Measurements from ENCODE around the gene DCAF8.

DCAF8 gene

DNA sequence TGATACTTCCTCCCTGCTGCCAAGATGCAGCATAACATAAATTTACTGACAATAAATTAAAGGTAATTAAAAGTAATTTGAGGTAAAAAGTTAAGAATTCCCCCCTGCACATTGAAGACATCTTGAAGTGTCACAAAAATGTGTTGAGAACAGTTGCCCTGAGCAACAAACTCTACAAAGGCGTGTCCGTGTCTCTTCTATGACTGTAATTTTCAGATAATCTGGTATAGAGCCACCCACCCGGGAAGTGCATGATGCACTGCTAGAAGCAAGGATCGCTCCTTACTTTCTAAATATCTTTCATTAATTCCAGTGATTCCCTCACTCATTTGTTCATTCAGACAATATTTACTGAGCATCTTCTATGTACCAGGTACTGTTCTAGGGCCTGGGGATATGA, 83.0 kb downstream of the DCAF8 start:
- no peak for DNase-seq (ENCODE audit: low read depth)
- no peak overlapping the region for H3K4me3 ChIP-seq (ENCODE audit: low read depth, low read length)
- TF ChIP-seq, protein P1, sequence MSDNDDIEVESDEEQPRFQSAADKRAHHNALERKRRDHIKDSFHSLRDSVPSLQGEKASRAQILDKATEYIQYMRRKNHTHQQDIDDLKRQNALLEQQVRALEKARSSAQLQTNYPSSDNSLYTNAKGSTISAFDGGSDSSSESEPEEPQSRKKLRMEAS (IDR thresholded peaks at IDR 0.05; ENCODE audit: low read depth, low read length), result no peak
- TF ChIP-seq, protein P2, sequence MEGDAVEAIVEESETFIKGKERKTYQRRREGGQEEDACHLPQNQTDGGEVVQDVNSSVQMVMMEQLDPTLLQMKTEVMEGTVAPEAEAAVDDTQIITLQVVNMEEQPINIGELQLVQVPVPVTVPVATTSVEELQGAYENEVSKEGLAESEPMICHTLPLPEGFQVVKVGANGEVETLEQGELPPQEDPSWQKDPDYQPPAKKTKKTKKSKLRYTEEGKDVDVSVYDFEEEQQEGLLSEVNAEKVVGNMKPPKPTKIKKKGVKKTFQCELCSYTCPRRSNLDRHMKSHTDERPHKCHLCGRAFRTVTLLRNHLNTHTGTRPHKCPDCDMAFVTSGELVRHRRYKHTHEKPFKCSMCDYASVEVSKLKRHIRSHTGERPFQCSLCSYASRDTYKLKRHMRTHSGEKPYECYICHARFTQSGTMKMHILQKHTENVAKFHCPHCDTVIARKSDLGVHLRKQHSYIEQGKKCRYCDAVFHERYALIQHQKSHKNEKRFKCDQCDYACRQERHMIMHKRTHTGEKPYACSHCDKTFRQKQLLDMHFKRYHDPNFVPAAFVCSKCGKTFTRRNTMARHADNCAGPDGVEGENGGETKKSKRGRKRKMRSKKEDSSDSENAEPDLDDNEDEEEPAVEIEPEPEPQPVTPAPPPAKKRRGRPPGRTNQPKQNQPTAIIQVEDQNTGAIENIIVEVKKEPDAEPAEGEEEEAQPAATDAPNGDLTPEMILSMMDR (IDR thresholded peaks at IDR 0.05; ENCODE audit: low read depth, low read length), result no peak
- TF ChIP-seq MYC (IDR thresholded peaks at IDR 0.05; ENCODE audit: low read depth, low read length) (no peak), POLR2A (IDR thresholded peaks at IDR 0.05; ENCODE audit: extremely low read depth, insufficient read length) (no peak)

DNA sequence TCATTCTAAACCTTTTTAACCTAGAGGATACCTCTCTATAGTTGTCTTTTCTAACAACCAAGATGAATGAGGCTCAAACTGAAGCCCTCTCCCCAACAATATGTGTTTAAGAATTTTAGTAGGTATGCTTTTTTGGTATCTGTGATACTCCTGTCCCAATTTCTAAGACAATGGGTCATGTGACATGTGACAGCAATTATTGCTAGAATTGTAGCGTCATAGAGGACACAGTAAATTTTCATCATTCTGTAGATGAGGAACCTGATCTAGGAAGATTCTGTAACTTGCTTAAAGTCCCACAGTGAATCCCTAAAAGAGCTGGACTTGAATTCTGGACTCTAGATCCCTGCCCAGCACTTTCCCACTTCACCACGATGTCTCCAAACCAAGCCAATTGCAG, 83.6 kb downstream of the DCAF8 start:
- DNase-seq (ENCODE audit: low read depth), result no peak
- H3K4me3 ChIP-seq (ENCODE audit: low read depth, low read length), result no peak overlapping the region
- TF ChIP-seq POLR2A (IDR thresholded peaks at IDR 0.05; ENCODE audit: extremely low read depth, insufficient read length) (no peak), MYC (IDR thresholded peaks at IDR 0.05; ENCODE audit: low read depth, low read length) (no peak)
- TF ChIP-seq, protein P1 (IDR thresholded peaks at IDR 0.05; ENCODE audit: low read depth, low read length), result no peak
- TF ChIP-seq, protein P2 (IDR thresholded peaks at IDR 0.05; ENCODE audit: low read depth, low read length), result no peak

DNA sequence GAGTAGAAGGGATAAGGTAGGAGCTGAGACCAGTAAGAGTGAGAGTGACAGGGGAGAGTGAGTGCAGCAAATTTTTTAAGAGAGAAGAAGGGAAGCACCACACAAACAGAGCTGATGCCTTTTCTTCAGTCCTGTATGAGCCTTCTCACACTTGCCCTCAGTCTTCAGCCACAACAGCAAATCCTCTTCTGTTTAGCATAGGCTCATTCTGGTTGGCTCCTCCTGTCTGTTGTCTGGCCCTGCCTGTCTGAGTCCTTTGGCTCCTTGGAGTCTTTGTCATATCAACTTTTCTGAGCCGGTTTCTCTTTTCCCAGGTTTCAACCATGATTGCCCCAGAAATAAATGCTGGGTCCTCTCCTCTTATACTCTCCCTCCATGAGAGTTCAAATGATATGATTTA, 84.7 kb downstream of the DCAF8 start:
- DNase-seq (ENCODE audit: low read depth), result no peak
- TF ChIP-seq, protein P1 (IDR thresholded peaks at IDR 0.05; ENCODE audit: low read depth, low read length), result no peak
- TF ChIP-seq MYC (IDR thresholded peaks at IDR 0.05; ENCODE audit: low read depth, low read length), result no peak
- no peak for TF ChIP-seq POLR2A (IDR thresholded peaks at IDR 0.05; ENCODE audit: extremely low read depth, insufficient read length)
- TF ChIP-seq, protein P2 (IDR thresholded peaks at IDR 0.05; ENCODE audit: low read depth, low read length), result no peak
- H3K4me3 ChIP-seq (ENCODE audit: low read depth, low read length), result no peak overlapping the region

DNA sequence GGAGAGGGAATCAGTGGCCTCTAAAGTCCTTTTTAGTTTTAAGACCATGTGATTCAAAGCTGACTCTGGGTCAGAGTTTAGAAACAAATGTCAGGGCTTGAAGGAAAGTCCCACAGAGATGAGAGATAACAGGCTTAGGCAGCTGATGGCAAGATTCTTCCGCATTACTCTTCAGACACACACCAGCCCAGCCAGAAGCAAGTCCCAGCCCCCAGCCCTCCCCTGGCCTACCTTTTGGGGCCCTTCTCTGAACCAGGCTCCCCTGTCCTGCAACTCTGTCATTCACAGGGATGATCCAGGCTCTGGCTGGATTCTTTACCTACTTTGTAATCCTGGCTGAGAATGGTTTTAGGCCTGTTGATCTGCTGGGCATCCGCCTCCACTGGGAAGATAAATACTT, 85.1 kb downstream of the DCAF8 start:
- TF ChIP-seq, protein P1 (IDR thresholded peaks at IDR 0.05; ENCODE audit: low read depth, low read length), result no peak
- TF ChIP-seq POLR2A (IDR thresholded peaks at IDR 0.05; ENCODE audit: extremely low read depth, insufficient read length) (no peak), MYC (IDR thresholded peaks at IDR 0.05; ENCODE audit: low read depth, low read length) (no peak)
- TF ChIP-seq, protein P2 (IDR thresholded peaks at IDR 0.05; ENCODE audit: low read depth, low read length), result no peak
- H3K4me3 ChIP-seq (ENCODE audit: low read depth, low read length), result no peak overlapping the region
- DNase-seq (ENCODE audit: low read depth), result no peak

DNA sequence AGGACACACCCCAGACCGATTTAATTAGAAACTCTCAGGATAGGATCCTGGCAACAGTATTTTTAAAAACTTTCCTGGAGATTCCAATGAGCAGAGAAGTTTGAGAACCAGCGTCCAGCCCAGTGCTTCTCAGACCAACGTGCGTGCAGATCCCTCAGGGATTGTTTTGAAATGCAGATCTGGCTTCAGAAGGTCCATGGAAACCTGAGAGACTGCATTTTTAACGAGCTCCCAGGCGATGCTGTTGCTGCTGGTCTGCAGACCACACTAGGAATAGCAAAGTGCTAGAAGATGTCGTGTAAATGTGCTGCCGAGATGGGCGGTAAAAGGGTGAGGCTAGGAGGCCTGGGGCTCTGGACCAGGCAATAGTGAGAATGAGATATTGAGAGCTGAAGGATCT, 90.4 kb downstream of the DCAF8 start:
- H3K4me3 ChIP-seq (ENCODE audit: low read depth, low read length), result no peak overlapping the region
- TF ChIP-seq, protein P2 (IDR thresholded peaks at IDR 0.05; ENCODE audit: low read depth, low read length), result no peak
- TF ChIP-seq MYC (IDR thresholded peaks at IDR 0.05; ENCODE audit: low read depth, low read length), result no peak
- TF ChIP-seq, protein P1 (IDR thresholded peaks at IDR 0.05; ENCODE audit: low read depth, low read length), result no peak
- no peak for TF ChIP-seq POLR2A (IDR thresholded peaks at IDR 0.05; ENCODE audit: extremely low read depth, insufficient read length)
- no peak for DNase-seq (ENCODE audit: low read depth)

DNA sequence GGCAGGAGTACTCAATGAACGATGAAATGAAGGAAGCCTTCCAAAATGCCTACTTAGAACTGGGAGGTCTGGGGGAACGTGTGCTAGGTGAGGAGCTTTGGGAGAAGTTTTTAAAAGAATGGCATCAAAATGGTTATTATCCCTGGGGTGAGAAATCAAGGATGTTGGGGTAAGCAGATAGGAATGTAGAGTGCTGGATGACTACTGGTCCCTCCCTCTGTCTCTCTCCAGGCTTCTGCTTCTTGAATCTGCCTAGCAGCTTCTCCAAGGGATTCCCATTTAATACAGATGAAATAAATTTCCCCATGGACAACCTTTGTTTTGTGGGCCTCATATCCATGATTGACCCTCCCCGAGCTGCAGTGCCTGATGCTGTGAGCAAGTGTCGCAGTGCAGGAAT, 91.0 kb downstream of the DCAF8 start:
- DNase-seq (ENCODE audit: low read depth), result no peak
- no peak for TF ChIP-seq MYC (IDR thresholded peaks at IDR 0.05; ENCODE audit: low read depth, low read length)
- TF ChIP-seq, protein P1 (IDR thresholded peaks at IDR 0.05; ENCODE audit: low read depth, low read length), result no peak
- TF ChIP-seq POLR2A (IDR thresholded peaks at IDR 0.05; ENCODE audit: extremely low read depth, insufficient read length), result no peak
- TF ChIP-seq, protein P2 (IDR thresholded peaks at IDR 0.05; ENCODE audit: low read depth, low read length), result no peak
- H3K4me3 ChIP-seq (ENCODE audit: low read depth, low read length), result no peak overlapping the region

Data from NB4 (cell line).